HG02763 (cell line): Measurements from ENCODE around the gene CDS2.

ENCODE experiments used
- ATAC-seq: cut with Tn5 transposase; IDR thresholded peaks from one replicate; pipeline ENCODE4 v1.9.1; 2021; ENCODE audit warnings: mild to moderate bottlenecking, moderate library complexity; ENCODE audit not compliant: unreplicated experiment

Gene CDS2

DNA sequence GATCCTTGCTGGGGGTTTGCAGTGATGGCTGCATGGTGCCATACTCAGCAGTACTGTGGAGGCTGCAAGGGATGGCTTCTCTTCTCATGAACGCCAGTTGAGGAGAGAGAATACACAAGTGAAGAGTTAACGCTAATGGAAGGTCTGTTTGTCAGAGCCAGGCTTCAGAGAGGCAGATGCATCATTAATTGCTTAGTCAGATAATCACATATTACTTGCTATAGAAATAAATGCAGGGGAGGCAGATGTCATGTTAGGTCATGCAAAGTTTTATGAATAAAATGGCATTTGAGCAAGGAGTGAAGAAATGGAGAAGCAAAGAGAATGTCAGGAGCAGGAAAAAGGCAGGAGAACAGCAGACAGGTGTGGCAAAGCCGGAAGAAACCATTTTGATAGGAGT, 51.2 kb downstream of the CDS2 start:
- ATAC-seq, result no peak

GRCh38 chr20:5180421-5180820, 53.6 kb downstream of the CDS2 start:
- no peak for ATAC-seq

DNA sequence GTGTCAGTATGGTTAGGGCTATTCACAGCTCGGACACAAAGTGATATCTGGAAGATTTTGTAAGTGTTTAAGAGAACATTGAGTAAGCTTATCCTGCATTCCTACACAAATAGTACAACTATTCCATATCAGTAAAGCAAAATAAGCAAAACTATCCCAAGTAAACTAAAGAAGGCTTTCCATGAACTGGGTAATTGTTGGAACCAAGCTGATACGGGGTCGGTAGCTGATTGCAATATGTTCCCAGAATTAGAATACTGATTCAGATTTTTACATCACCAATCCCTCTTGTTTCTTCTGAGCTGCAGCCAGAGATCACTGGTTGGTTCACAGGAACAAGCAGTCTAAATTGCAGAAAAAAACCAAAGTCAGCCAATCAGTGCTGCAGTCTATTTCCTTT, 54.1 kb downstream of the CDS2 start:
- ATAC-seq, result no peak

GRCh38 chr20:5181492-5181891, 54.7 kb downstream of the CDS2 start:
- ATAC-seq, result no peak

DNA sequence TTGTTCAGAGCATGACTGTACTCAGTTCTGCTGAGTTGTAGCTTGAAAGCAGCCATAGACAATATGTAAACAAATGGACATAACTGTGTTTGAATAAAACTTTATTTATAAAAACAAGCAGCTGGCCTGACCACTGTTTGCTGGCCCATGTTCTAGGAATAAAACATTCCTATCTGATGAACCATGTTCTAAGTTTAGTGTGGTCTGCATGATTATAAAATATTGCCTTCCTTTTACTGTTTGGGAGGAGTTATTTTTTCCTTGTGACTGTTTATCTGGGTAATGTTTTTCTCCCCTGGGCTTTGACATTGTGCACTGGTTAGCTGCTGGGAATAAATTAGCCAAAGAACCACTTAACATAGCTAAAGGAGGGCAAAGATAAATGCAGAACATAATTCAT, 55.1 kb downstream of the CDS2 start:
- no peak for ATAC-seq

- ATAC-seq, result no peak
Observed at GRCh38 chr20:5182615-5183254, 55.9 kb downstream of the CDS2 start.

DNA sequence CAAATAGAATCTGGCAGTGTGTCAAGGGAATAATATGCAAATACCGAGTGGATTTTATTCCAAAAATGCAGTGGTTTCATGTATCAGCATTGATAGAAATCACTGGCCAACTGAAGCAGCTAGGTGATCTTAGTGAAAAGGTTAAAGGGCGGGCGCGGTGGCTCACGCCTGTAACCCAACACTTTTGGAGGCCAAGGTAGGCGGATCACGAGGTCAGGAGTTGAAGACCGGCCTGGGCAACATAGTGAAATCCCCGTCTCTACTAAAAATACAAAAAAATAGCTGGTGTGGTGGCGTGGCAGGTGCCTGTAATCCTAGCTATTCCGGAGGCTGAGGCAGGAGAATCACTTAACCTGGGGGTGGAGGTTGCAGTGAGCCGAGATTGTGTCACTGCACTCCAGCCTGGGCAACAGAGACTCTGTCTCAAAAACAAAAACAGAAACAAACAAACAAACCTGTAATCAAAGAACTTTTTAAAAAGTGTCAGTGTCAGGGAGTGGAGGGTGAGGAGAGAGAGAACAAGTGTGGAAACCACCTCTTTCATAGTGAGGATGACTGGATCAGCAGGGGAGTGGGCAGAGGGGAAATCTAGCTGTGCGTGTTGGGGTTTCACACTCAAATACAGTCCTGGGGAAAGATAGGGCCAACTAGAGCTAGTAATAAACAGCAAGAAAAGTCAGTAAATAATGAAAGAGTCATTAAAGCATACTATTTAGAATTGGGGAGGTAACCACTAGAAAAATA, 57.1 kb downstream of the CDS2 start:
- no peak for ATAC-seq

GRCh38 chr20:5184684-5185083, 57.9 kb downstream of the CDS2 start:
- no peak for ATAC-seq

GRCh38 chr20:5187122-5187521, 60.3 kb downstream of the CDS2 start:
- no peak for ATAC-seq

DNA sequence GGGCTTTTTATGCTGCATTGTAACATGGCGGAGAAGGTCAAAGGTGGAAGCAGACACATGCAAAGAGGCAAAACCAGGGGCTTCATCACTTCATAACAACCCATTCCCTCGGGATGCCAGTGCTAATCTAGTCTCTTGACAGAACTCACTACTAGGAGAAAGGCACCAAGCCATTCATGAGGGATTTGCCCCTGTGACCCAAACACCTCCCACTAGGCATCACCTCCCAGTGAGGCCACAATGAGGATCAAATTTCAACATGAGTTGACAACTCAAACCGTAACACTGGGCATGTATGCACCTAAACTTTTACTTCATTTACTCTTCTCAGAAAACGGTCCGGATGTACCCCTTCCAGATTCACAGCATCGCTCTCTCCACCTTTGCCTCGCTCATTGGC, 61.9 kb downstream of the CDS2 start:
- no peak for ATAC-seq

DNA sequence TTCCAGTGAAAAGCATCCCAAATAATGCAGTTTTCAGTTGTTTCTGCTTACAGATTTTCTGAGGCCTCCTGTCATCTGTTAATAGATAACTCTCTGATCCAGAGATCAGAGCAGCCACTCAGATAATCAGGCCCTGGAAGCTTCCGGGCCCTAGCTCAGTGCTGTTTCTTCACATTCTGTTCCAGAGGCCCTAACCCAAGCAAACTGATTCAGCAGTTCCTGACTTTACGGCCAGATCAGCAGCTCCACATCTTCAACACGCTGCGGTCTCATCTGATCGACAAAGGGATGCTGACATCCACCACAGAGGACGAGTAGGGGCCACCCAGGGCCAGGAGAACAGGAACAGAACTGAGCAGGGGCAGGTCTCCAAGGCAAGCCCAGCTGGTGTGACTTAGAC, 63.1 kb downstream of the CDS2 start:
- ATAC-seq, result no peak

- no peak for ATAC-seq
Observed at GRCh38 chr20:5190444-5190843, 63.6 kb downstream of the CDS2 start.

GRCh38 chr20:5191829-5192569, 65.2 kb downstream of the CDS2 start:
- ATAC-seq, result no peak

DNA sequence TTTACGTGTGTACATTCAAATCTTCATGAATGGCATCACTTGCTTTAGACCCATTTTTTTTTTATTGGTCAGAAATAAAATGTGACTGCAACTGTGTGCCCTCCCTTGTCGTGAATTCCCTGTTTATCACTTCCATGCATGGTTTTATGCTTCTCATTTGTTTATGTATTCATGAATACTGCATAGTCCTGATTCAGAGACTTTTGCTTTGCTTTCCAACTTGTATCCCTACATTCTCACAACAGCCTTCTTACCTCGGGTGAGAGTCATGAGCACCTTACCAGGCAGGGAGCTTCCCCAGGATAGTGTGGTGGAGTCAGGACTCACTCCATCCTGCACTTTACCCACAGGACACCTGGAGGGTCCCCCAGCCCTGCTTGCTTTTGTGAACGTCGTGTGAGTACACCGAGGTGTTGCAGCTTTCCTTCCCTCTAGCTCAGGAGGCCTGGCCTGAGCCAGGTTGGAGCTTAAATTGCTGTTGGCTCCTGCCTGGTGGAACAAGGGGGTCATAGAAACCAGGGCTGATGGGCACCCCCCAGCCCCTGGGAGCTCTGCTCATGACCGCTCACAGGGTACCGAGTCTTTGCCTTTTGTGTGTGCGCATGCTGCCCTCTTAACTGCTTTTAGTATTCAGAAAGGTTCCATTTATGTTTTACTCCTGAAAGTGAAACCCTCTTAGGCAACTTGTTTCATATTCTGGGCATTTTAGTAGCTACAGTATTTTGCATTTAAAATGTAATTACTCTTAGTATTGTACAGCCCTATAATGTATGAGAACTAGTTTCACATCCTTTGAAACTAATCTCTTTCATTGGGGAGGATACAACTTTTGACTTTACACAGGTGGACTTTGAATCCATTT, 66.0 kb downstream of the CDS2 start:
- no peak for ATAC-seq

DNA sequence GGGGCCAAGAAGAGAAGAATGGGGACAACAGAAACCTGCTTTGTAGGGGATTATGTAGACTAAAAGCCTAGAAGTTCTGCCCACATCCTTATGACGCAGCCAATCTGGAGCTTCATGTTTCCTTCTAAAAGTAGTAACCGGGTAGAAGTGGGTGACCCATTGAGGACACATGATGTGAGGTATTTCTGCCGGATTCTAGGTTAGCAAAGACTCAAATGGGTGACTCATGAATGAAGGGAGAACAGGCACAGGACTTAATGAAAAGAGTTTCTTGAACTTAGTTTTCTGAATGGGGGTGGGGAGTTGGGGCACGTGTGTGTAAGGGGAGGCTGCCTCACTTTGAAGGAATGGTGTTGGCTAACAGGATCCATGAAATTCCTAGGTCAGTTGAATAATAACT, 68.8 kb downstream of the CDS2 start:
- no peak for ATAC-seq

DNA sequence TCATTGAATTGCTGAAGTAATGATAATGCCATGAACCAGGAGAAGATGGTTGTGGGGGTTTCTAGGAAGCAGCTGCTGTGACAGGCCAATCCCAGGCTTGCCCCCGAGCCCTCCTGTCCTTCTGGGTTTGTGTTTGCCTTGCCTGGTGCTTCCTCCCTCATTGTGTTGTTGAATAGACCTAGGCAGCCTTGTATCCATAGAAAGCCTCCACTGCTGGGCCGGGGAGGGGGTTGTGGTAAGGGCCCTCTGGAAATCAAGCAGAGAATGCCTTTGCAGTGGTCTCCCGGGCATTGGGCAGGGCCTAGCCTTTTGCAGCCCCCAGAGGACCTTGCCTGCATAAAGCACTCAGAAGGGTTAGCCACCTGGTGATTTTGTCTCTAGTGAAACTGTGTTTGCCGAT, 69.3 kb downstream of the CDS2 start:
- no peak for ATAC-seq

GRCh38 chr20:5197270-5197827, 70.5 kb downstream of the CDS2 start:
- ATAC-seq, result no peak

DNA sequence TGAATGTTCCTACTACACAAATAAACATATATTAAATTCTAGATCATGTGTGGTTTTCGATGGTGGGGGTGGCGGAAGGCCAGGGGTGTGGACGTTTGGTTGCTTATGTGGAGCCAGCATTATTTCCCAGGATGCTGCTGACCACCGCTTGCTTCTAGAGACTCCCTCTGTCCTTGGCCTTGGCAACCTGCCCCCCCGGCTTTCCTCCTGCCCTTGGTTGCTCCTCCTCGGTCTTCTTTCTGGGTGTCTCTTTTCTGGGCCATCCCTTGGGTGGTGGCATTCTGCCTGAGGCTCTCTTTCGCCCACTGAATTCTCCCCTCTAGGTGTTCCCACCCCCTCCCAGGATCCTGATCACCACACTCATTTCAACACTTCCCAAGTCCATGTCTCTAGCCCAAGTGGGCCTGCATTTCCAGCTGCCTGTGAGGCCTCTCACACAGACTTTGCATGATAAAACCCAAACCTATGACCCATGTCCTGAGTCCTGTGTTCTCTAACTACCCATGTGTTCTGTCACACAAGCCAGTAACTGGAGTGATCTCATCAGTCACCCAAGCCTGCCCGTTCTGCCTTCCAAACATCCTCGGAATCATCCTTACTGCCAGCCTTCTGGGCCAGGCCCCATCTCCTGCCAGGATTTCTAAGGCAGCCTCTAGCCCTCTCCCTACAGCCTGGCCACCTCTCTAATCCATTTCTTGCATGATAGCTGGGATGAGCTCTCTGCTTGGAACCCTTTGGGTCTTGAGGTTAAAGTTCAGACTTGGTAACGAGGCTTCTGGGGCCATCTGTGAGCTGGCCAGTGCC, 71.2 kb downstream of the CDS2 start:
- ATAC-seq, result no peak

DNA sequence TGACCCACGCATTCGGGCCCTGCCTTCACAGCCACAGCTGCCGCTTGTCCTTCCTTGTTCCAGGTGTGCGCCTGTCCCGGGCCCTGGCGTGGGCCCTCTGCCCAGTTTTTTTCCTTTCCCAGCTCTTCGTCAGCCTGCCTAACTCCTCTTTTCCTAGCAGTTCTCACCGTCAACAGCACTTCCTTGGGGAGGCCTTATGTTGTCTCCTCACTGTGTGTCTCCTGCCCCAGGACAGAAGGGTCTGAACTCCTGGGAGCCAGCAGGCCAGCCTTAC, 71.8 kb downstream of the CDS2 start:
- no peak for ATAC-seq

DNA sequence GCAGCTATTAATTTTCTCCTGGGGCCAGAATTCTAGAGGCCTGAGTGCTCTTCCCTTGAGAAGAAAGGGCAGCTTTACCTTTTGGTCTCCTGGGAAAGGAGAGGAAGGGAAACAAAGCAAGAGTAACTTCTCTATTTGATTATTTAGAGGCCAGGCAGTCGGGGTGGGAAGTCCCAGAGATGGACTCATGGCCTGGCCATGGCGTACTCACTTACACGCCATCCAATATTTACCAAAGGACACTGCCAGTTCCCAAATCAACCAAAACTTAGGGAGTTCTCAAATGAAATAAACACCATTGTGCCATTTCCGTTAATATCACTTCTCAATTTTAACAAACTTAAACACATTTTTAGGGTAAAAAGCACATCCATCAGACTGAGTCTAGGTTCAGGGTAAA, 76.6 kb downstream of the CDS2 start:
- ATAC-seq, result no peak
